GM19351 (cell line): ENCODE results near the gene HIVEP2.
"Not testable (repeated sequence)": the region's sequence is repeated elsewhere in the genome, so short reads cannot be mapped to it uniquely, and the experiment has no call there.

Source experiments
- ATAC-seq: cut with Tn5 transposase; IDR thresholded peaks from one replicate; pipeline ENCODE4 v1.9.1; 2021; ENCODE audit warnings: mild to moderate bottlenecking, moderate library complexity; ENCODE audit not compliant: unreplicated experiment

HIVEP2 gene

GRCh38 chr6:142945049-142945445 lies at the start of gene HIVEP2:
HIVEP2 (minus strand) TSS chr6:142945176; CDS start chr6:142774738, 170,438 bp downstream.
- peak; percentile 22 for ATAC-seq

DNA sequence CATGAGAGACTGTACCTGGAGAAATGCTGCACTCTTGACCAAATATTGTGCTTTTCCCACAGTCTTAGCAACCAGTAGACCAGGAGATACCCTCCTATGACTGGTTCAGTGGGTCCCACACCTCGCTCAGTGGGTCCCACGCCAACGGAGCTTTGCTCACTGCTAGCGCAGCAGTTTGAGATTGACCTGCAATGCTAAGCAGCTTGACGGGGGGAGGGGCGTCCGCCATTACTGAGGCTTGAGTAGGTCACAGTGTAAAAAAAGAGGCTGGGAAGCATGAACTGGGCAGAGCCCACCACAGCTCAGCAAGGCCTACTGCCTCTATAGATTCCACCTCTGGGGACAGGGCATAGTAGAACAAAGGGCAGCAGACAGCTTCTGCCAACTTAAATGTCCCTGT lies 49.0 kb upstream of the HIVEP2 start:
- no peak for ATAC-seq

- ATAC-seq: no peak
Measured at GRCh38 chr6:142987490-142987889, 42.5 kb upstream of the HIVEP2 start.

DNA sequence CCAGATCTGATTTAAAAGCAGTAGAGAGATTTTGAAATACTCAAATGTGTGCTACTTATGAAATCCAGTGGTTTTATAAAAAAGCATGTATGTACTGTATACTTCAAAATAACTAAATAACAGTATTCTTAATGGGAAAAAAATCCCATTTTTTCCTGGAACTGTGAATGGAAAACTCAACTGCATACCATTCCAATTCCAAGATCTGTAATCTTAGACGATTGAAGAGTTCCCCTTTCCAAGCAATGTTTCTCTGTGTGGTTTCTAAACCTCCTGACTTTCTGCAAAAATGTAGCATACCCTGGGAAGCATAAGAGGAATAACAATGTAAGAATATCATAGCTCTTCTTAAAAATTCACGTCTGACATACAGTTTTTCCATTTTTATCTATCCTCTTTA lies 40.3 kb upstream of the HIVEP2 start:
- no peak for ATAC-seq

DNA sequence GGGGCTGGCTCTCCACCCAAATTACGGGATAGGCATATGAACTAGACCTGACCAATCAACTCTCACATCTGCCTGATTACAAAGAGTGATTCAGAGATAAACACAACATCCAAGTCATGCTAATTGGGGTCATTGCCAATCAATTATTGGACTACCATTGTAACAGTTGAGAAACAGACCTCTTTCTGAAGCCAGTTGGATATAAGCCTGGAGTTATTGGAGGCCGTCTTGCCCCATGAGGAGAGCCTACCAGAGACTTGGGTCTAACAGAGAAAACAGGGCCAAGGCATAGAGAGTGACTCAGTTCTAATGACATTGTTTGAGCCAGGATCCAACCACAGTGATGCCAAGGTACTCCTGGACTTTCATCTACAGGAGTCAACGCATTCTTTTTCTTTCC lies 39.4 kb upstream of the HIVEP2 start:
- no peak for ATAC-seq

DNA sequence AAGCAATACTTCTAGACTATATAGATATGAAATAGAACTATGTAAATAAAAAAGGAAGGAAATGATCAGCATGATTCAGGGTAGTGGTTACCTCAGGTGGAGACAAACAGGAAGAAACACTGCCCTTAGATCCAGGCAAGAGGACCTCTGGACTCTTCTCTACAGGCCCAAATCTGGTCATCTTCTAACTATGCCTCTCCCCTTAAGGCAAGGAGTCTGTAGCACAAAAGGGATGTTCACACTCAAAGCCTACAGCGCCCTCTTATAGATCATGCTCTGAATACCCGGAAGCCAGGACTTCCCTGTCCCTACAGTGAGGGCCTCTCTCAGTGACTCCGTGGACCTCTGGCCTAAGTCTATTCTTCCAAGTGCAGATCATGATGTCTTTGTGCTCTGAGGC lies 30.4 kb upstream of the HIVEP2 start:
- no peak for ATAC-seq

- not testable (repeated sequence) for ATAC-seq
Measured at GRCh38 chr6:142970941-142971340, 26.0 kb upstream of the HIVEP2 start.

- ATAC-seq: no peak
Measured at GRCh38 chr6:142968601-142969000, 23.6 kb upstream of the HIVEP2 start.

DNA sequence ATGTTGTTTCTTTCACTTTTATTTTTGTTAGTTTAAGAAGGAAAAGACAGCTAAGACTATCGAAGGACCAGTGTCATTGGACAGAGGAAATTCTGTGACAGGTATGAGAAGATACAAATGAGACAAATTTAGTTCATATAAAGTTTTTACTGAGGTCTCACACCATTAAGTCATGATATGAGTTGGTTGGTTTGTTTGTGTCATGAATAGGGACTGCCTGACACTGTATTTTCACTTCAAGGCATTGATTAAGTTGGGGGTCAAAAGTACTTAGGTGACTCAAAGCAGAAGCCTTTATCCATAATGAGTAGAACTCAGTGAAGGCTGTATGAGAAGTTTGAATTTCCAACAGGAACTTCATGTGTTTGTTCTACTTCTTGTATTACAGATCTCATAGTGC lies 21.3 kb upstream of the HIVEP2 start:
- peak; percentile 75 for ATAC-seq

GRCh38 chr6:142965164-142965563 lies 20.2 kb upstream of the HIVEP2 start:
- no peak for ATAC-seq

GRCh38 chr6:142960098-142960497 lies 15.1 kb upstream of the HIVEP2 start:
- no peak for ATAC-seq

DNA sequence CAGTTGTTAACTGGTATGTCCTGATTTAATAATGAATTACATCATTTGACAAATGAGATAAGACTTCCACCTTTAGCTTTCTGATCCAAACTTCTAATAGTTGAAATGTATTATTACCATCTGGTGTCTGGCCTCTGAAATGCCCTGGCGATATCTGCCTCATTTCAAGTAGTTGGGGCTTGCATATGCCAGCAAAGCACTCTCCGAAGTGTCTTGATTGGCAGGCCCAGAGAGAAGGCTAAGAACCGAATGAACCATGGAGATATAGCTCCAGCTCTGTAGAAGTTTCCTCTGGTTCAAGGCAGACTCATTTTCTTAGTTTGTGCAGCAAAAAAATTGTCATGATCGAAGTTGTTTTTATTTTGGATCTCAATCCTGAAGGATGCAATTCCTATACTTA lies 13.4 kb upstream of the HIVEP2 start:
- no peak for ATAC-seq

DNA sequence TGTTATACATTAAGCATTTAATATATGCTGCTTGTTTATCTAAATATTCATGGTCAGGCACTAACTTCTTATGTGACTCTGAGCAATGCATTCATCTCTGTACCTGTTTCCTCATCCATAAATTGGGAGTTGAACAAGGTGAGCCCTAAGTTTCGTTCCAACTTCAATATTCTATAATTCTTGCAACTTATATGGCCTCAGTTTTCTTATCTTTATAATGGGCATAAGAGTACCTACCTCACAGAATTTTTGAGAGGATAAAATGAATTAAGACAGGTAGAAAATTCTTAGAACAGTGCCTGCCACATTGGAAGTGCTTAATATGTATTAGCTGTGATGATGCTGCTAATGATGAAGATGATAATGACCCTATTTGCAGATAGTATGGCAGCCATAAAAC lies 11.8 kb upstream of the HIVEP2 start:
- no peak for ATAC-seq

GRCh38 chr6:142954844-142955243 lies 9.9 kb upstream of the HIVEP2 start:
- no peak for ATAC-seq

GRCh38 chr6:142953373-142954273 lies 8.6 kb upstream of the HIVEP2 start:
- ATAC-seq: no peak

GRCh38 chr6:142952614-142953013 lies 7.6 kb upstream of the HIVEP2 start:
- peak; percentile 71 for ATAC-seq

DNA sequence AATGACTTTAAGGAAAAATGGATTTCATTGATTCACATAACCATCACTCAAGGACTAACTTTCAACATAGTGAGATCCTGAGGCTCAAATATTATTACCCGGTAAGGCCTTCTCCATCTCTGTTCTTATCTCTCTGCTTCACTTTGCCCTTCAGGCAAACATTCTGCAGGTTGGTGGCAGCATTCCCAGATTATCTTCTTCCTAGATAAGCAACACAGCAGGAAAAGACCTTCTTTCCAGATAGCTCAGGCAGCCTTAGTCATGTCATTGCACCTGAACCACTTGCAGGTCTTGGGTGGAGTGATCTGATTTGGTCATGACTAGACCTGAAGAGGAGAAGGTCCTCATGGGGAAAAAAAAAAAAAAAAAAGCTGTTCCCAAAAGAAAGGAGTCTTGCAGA lies 5.3 kb upstream of the HIVEP2 start:
- ATAC-seq: no peak

DNA sequence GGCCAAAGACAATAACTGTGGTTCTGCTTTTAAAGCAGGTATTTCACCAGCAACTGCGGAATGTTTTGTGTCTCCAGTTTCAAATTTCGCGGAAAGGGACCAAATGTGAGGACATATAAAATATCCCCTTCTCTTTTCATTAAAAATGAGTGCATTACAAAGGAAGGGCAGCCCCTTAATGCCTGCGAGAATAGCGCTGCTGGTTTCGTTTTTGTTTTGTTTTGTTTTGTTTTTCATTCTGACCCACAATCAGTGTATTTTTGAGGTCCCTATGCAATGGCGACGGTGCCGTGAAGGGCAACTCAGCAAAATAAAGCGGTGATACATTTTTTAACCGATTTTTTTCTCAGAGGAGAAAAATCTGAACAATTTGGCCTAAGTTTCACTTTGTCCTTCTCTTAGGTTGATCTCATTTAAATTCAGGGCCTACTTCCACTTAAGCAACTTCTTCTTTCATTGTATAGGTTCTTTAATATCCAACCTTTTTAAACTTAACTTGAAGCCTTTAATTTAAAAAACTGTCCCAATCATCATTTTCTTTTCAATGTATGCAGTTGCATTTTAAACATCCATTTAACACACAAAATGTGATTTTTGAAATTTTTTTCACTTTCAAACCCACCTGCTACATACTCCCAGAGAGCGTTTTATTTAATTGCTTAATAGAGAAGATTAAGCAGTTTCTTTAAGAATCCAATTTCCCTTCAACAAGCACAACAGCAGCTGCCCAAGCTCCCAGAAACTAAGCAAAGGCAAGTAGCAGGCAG lies 2.9 kb upstream of the HIVEP2 start:
- ATAC-seq: peak; percentile 25

DNA sequence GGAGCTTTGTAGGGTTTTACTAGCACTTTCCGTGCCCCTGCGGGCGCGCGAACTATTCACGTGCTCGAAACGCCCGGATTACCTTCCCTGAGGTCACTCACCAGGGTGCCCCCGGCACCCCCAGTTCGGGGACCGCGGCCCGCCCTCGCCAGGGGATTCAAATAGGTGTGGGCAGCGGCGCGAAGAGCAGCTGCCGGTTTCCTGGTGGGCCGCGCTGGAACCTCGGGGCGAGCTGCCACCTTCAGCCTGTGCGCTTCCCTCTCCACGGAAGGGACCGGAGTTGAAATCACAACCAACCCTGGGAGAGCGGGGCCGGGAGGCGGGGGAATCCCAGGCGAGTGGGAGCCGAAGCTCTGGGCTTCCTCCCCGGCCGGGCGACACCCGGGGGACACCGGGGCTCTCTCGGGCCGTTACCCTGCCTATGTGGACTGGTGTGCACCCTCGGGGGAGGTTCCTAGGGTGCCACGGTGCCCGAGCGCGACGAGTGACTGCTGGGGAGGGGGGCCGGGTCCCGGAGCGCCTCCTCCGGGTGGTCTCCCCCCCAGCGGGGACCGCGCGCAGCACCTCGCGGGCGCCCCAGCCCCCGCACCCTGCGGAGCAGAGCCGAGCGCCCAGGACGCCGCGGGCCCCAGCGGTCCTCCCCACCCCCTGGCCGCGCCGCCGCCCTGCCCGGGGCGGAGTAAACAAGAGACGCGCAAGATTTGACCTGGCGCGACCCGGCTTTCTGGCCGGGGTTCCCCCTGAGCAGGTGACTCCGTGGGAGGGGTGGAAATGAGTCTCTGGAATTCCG lies 2.1 kb upstream of the HIVEP2 start:
- peak; percentile 50 for ATAC-seq

DNA sequence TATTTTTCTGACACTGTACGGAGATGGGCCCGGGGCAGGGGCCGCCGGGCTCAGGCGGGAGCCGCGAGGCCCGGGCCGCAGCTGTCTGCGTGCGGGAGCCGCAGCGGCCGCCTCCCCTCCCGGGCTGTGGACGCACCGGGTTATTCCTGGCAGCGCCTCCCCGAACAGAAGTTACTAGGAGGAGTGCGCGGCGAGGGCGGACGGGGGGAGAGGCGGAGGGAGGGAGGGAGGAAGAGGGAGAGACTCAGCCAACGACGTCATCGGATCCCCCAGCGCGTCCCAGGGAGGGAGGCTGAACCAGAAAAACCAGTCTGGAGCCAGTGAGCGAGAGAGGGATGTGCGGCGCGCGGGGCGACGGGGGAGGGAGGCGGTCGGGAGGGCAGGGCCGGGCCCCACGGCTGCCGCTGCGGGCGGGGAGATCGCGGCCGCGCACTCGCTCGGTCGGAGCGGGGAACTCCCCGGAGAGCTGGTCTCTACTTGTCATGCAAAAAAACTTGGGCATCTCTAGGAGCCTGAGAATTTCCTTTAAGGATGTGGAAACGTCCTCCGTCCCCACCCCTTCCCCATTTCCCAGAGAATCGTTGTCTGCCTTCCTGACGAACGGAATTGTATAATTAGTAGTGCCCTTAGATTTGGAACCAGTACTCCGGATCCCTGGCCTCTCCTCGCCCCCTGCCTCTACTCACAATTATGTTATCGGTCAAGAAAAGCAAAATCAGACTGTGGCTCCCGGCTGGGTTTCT lies 1.4 kb upstream of the HIVEP2 start:
- peak; percentile 26 for ATAC-seq
